Measurements from ENCODE around the gene GPER1. TPM values are rescaled to one million over a fixed set of nuclear protein-coding genes. Genes with fewer than 3 reads are reported as not detected.

Gene GPER1
- total and polyA plus RNA-seq, 4 donors, result 2.9 to 23.1 (median 7.4) TPM

- TF ChIP-seq SP1 (IDR thresholded peaks at IDR 0.05) (peak; percentile 56), YY1 (IDR thresholded peaks at IDR 0.05) (peak; percentile 32), NR2F2 (IDR thresholded peaks at IDR 0.05) (no peak), MAX (IDR thresholded peaks at IDR 0.05) (peak; percentile 41), TAF1 (conservative IDR thresholded peaks at IDR 0.05) (no peak), JUND (IDR thresholded peaks at IDR 0.05) (no peak), GABPA (IDR thresholded peaks at IDR 0.05 in 1 of 2, conservative IDR thresholded peaks at IDR 0.05 in 1 of 2) (no peak), RAD21 (IDR thresholded peaks at IDR 0.05) (peak; percentile 4 to 23), HNF4G (IDR thresholded peaks at IDR 0.05) (no peak)
Observed at GRCh38 chr7:1044189-1045068, 43.5 kb upstream of the GPER1 start, which contains the start of gene GPR146 (continued).

- H3K4me1 ChIP-seq (ENCODE audit: control insufficient read depth in 4 of 4, insufficient read depth in 4 of 4, low read length in 3 of 4), result peaks cover 30 to 71% (median 53%) of the 10 kb centered on the region in 4 donors
- WGBS, result 40% methylated on average over 21 of the region's 21 CpGs
- H3K9ac ChIP-seq (ENCODE audit: low read depth in 1 of 2, low read length in 2 of 2), result peak overlapping the region; percentile 57 to 66
Observed at GRCh38 chr7:1045069-1046063, 42.5 kb upstream of the GPER1 start.

More at GRCh38 chr7:1045069-1046063, 42.5 kb upstream of the GPER1 start:
- Histone ChIP-seq H3K27ac (ENCODE audit: low read depth in 1 of 2, low read length in 2 of 2) (peak overlapping the region; percentile 85 to 95), H3K36me3 (ENCODE audit: control insufficient read depth in 4 of 4, insufficient read depth in 3 of 4, low read depth in 1 of 4, low read length in 3 of 4) (no peaks in the 10 kb centered on the region), H3K9me3 (ENCODE audit: control insufficient read depth in 4 of 4, low read length in 3 of 4) (no peaks in the 10 kb centered on the region), H3K4me3 (ENCODE audit: low read depth in 1 of 3, low read length in 3 of 3) (peak overlapping the region; percentile 56 to 88 (median 62)), H3K27me3 (ENCODE audit: control insufficient read depth in 4 of 4, insufficient read depth in 4 of 4, low read length in 3 of 4) (no peaks in the 10 kb centered on the region)
- no peak for DNase-seq (ENCODE audit: low spot score)
- TF ChIP-seq EGR1 (IDR thresholded peaks at IDR 0.05; ENCODE audit: low read depth in 2 of 2) (no peak), YY1 (IDR thresholded peaks at IDR 0.05) (peak; percentile 29), SP1 (IDR thresholded peaks at IDR 0.05) (peak; percentile 43), RXRA (IDR thresholded peaks at IDR 0.05) (peak; percentile 9 to 30), TAF1 (conservative IDR thresholded peaks at IDR 0.05) (peak; percentile 63), REST (IDR thresholded peaks at IDR 0.05) (peak; percentile 9), FOXA1 (IDR thresholded peaks at IDR 0.05) (no peak), MAX (IDR thresholded peaks at IDR 0.05) (peak; percentile 35)
